ENCODE results near the gene MTHFR.

MTHFR gene

GRCh38 chr1:11783556-11783955, 22.2 kb downstream of the MTHFR start:
- DNase-seq (ENCODE audit: extremely low read depth in 1 of 2, low read depth in 1 of 2), result no peak

GRCh38 chr1:11782127-11782708, 23.5 kb downstream of the MTHFR start:
- DNase-seq (ENCODE audit: extremely low read depth in 1 of 2, low read depth in 1 of 2), result no peak

GRCh38 chr1:11781297-11781696, 24.5 kb downstream of the MTHFR start:
- DNase-seq (ENCODE audit: extremely low read depth in 1 of 2, low read depth in 1 of 2), result no peak

GRCh38 chr1:11780380-11781147, 25.2 kb downstream of the MTHFR start:
- no peak for DNase-seq (ENCODE audit: extremely low read depth in 1 of 2, low read depth in 1 of 2)

- no peak for DNase-seq (ENCODE audit: extremely low read depth in 1 of 2, low read depth in 1 of 2)
Measured at GRCh38 chr1:11779715-11780379, 25.9 kb downstream of the MTHFR start.

- no peak for DNase-seq (ENCODE audit: extremely low read depth in 1 of 2, low read depth in 1 of 2)
Measured at GRCh38 chr1:11778844-11779623, 26.7 kb downstream of the MTHFR start.

GRCh38 chr1:11778336-11778735, 27.4 kb downstream of the MTHFR start:
- no peak for DNase-seq (ENCODE audit: extremely low read depth in 1 of 2, low read depth in 1 of 2)

GRCh38 chr1:11777658-11778322, 28.0 kb downstream of the MTHFR start:
- DNase-seq (ENCODE audit: extremely low read depth in 1 of 2, low read depth in 1 of 2), result no peak

GRCh38 chr1:11774753-11775152, 31.0 kb downstream of the MTHFR start:
- DNase-seq (ENCODE audit: extremely low read depth in 1 of 2, low read depth in 1 of 2), result no peak

- no peak for DNase-seq (ENCODE audit: extremely low read depth in 1 of 2, low read depth in 1 of 2)
Measured at GRCh38 chr1:11772458-11772857, 33.3 kb downstream of the MTHFR start.

GRCh38 chr1:11771481-11772043, 34.2 kb downstream of the MTHFR start:
- DNase-seq (ENCODE audit: extremely low read depth in 1 of 2, low read depth in 1 of 2), result no peak

- DNase-seq (ENCODE audit: extremely low read depth in 1 of 2, low read depth in 1 of 2), result no peak
Measured at GRCh38 chr1:11770011-11770410, 35.8 kb downstream of the MTHFR start.

GRCh38 chr1:11769274-11769673, 36.5 kb downstream of the MTHFR start:
- no peak for DNase-seq (ENCODE audit: extremely low read depth in 1 of 2, low read depth in 1 of 2)

GRCh38 chr1:11768821-11769220, 36.9 kb downstream of the MTHFR start:
- DNase-seq (ENCODE audit: extremely low read depth in 1 of 2, low read depth in 1 of 2), result no peak

GRCh38 chr1:11767922-11768704, 37.7 kb downstream of the MTHFR start:
- no peak for DNase-seq (ENCODE audit: extremely low read depth in 1 of 2, low read depth in 1 of 2)

- no peak for DNase-seq (ENCODE audit: extremely low read depth in 1 of 2, low read depth in 1 of 2)
Measured at GRCh38 chr1:11766429-11766776, 39.4 kb downstream of the MTHFR start.

- no peak for DNase-seq (ENCODE audit: extremely low read depth in 1 of 2, low read depth in 1 of 2)
Measured at GRCh38 chr1:11765661-11766428, 39.9 kb downstream of the MTHFR start.

GRCh38 chr1:11764519-11764918, 41.2 kb downstream of the MTHFR start:
- no peak for DNase-seq (ENCODE audit: extremely low read depth in 1 of 2, low read depth in 1 of 2)

GRCh38 chr1:11764115-11764514, 41.6 kb downstream of the MTHFR start:
- no peak for DNase-seq (ENCODE audit: extremely low read depth in 1 of 2, low read depth in 1 of 2)
